Stimulated activated CD4-positive, alpha-beta T cell treated with anti-CD3 and anti-CD28 coated beads, Interleukin-15, amount 100 ng/mL, for 24 hours (primary cell): Measurements from ENCODE around the gene PMIS2.

Source experiments
- DNase-seq: peaks from one replicate; pipeline ENCODE4 v3.0.0-alpha.2; 2020

PMIS2 gene

GRCh38 chr19:35585848-35586247 lies at the start of gene PMIS2:
Gene PMIS2 (plus strand): TSS chr19:35586173. CDS start chr19:35586260, 87 bp downstream.
- DNase-seq: peak; percentile 51

GRCh38 chr19:35539314-35539713 lies 46.7 kb upstream of the PMIS2 start:
- no peak for DNase-seq

- no peak for DNase-seq
Observed at GRCh38 chr19:35539850-35540249, 46.1 kb upstream of the PMIS2 start.

- no peak for DNase-seq
Observed at GRCh38 chr19:35540356-35540927, 45.5 kb upstream of the PMIS2 start.

GRCh38 chr19:35542209-35542608 lies 43.8 kb upstream of the PMIS2 start:
- no peak for DNase-seq

GRCh38 chr19:35543280-35544109 lies 42.5 kb upstream of the PMIS2 start:
- no peak for DNase-seq

GRCh38 chr19:35544110-35544802 lies 41.7 kb upstream of the PMIS2 start:
- no peak for DNase-seq

- DNase-seq: peak; percentile 93
Observed at GRCh38 chr19:35545001-35545854, 40.7 kb upstream of the PMIS2 start, which contains the start of gene TMEM147. Gene TMEM147 (plus strand): TSS chr19:35545626. CDS start chr19:35545740, 114 bp downstream.

- peak; percentile 89 for DNase-seq
Observed at GRCh38 chr19:35545855-35546381, 40.1 kb upstream of the PMIS2 start.

- DNase-seq: no peak
Observed at GRCh38 chr19:35546532-35546931, 39.4 kb upstream of the PMIS2 start.

GRCh38 chr19:35549174-35549788 lies 36.7 kb upstream of the PMIS2 start:
- DNase-seq: peak; percentile 62

GRCh38 chr19:35549879-35550523 lies 36.0 kb upstream of the PMIS2 start:
- no peak for DNase-seq

- no peak for DNase-seq
Observed at GRCh38 chr19:35551091-35551810, 34.7 kb upstream of the PMIS2 start.

- no peak for DNase-seq
Observed at GRCh38 chr19:35552534-35553384, 33.2 kb upstream of the PMIS2 start.

GRCh38 chr19:35553385-35554000 lies 32.5 kb upstream of the PMIS2 start:
- DNase-seq: no peak

GRCh38 chr19:35554076-35554475 lies 31.9 kb upstream of the PMIS2 start:
- DNase-seq: no peak

GRCh38 chr19:35555301-35556005 lies 30.5 kb upstream of the PMIS2 start:
- DNase-seq: no peak

GRCh38 chr19:35556025-35556590 lies 29.9 kb upstream of the PMIS2 start:
- no peak for DNase-seq
